GM19023 (cell line): ENCODE data around the gene PCDHA4.
"Not testable (repeated sequence)": the region's sequence is repeated elsewhere in the genome, so short reads cannot be mapped to it uniquely, and the experiment has no call there.

ENCODE experiments used
- ATAC-seq: cut with Tn5 transposase; IDR thresholded peaks from one replicate; pipeline ENCODE4 v1.9.1; 2021; ENCODE audit warnings: mild to moderate bottlenecking, moderate library complexity; ENCODE audit not compliant: unreplicated experiment

Gene PCDHA4

GRCh38 chr5:140806834-140807775 lies at the start of gene PCDHA4:
Gene PCDHA4, plus strand, starts transcription at chr5:140807068.
- no peak for ATAC-seq

- ATAC-seq, result no peak
Measured at GRCh38 chr5:140764177-140764973, 42.5 kb upstream of the PCDHA4 start.

GRCh38 chr5:140767444-140767843 lies 39.4 kb upstream of the PCDHA4 start:
- ATAC-seq, result no peak

GRCh38 chr5:140780512-140780911 lies 26.4 kb upstream of the PCDHA4 start:
- no peak for ATAC-seq

GRCh38 chr5:140785905-140786686 lies 20.8 kb upstream of the PCDHA4 start, which contains the start of gene PCDHA1:
Gene PCDHA1, plus strand, starts transcription at chr5:140786140.
- ATAC-seq, result no peak

- not testable (repeated sequence) for ATAC-seq
Measured at GRCh38 chr5:140787422-140787821, 19.4 kb upstream of the PCDHA4 start.

- not testable (repeated sequence) for ATAC-seq
Measured at GRCh38 chr5:140787849-140788504, 18.9 kb upstream of the PCDHA4 start.

- ATAC-seq, result no peak
Measured at GRCh38 chr5:140791089-140791488, 15.8 kb upstream of the PCDHA4 start.

- no peak for ATAC-seq
Measured at GRCh38 chr5:140794595-140795258, 12.1 kb upstream of the PCDHA4 start, which contains the start of gene PCDHA2. Gene PCDHA2, plus strand, starts transcription at chr5:140794852.

- ATAC-seq, result no peak
Measured at GRCh38 chr5:140795259-140795641, 11.6 kb upstream of the PCDHA4 start.

GRCh38 chr5:140796072-140796717 lies 10.7 kb upstream of the PCDHA4 start:
- not testable (repeated sequence) for ATAC-seq

- no peak for ATAC-seq
Measured at GRCh38 chr5:140796718-140797095, 10.2 kb upstream of the PCDHA4 start.

GRCh38 chr5:140800816-140801493 lies 5.9 kb upstream of the PCDHA4 start, which contains the start of gene PCDHA3:
Gene PCDHA3, plus strand, starts transcription at chr5:140801057.
- ATAC-seq, result no peak

GRCh38 chr5:140801494-140801841 lies 5.4 kb upstream of the PCDHA4 start:
- no peak for ATAC-seq

- not testable (repeated sequence) for ATAC-seq
Measured at GRCh38 chr5:140802381-140802780, 4.5 kb upstream of the PCDHA4 start.

- ATAC-seq, result no peak
Measured at GRCh38 chr5:140802781-140803271, 4.0 kb upstream of the PCDHA4 start.

GRCh38 chr5:140808241-140808888 lies 1.5 kb downstream of the PCDHA4 start:
- not testable (repeated sequence) for ATAC-seq

GRCh38 chr5:140808889-140809291 lies 2.0 kb downstream of the PCDHA4 start:
- ATAC-seq, result no peak
